Left ventricle myocardium inferior (tissue), 1 donor: ENCODE results near the gene FMC1. TPM values are rescaled to one million over a fixed set of nuclear protein-coding genes. Genes with fewer than 3 reads are reported as not detected.

Source experiments
- DNase-seq: peaks from one replicate; pipeline ENCODE4 v3.0.0-alpha.2; 2020
- H3K27ac ChIP-seq: fragments of 200-600 bp; replicated peaks from 2 replicates; pipeline ENCODE4 v1.8.0; 2021
- H3K27me3 ChIP-seq: fragments of 200-600 bp; 2 replicates; pipeline ENCODE4 v1.8.0; 2021; ENCODE audit warnings: low read depth
- H3K36me3 ChIP-seq: fragments of 200-600 bp; 2 replicates; pipeline ENCODE4 v1.8.0; 2021
- H3K4me1 ChIP-seq: fragments of 200-600 bp; 2 replicates; pipeline ENCODE4 v1.8.0; 2021
- H3K4me3 ChIP-seq: fragments of 200-600 bp; 2 replicates; pipeline ENCODE4 v1.8.0; 2021; ENCODE audit warnings: mild to moderate bottlenecking, moderate library complexity
- H3K9me3 ChIP-seq: fragments of 200-600 bp; replicated peaks from 2 replicates; pipeline ENCODE4 v1.8.0; 2021
- CTCF ChIP-seq: fragments of 200-600 bp; IDR thresholded peaks from 2 replicates; pipeline ENCODE4 v1.8.0; 2021; ENCODE audit warnings: antibody characterized with exemption, mild to moderate bottlenecking, borderline replicate concordance
- intact Hi-C: fragments of 100-400 bp; cut with micrococcal nuclease; formaldehyde crosslinking; loops from one replicate; pipeline ENCODE4 v1.11.0; 2022
- total RNA-seq: library from RNA; stranded (reverse); fragmentation: NEBNext Ultra II Directional; extraction: Animal tissue kit (Norgen Biotek cat#: 25700); gene quantifications from one replicate; pipeline ENCODE4 v1.2.1, GENCODE V29; 2021
- donor health status: DM: no; HTN: yes; CAD: no; lungs with severe emphysema.

Gene FMC1
- total RNA-seq, 1 donor from 2014 or later, result 49.0 TPM

- Histone ChIP-seq H3K9me3 (no peaks in the 10 kb centered on the region), H3K4me3 (no peak overlapping the region), H3K27ac (no peak overlapping the region), H3K27me3 (no peaks in the 10 kb centered on the region), H3K4me1 (no peaks in the 10 kb centered on the region), H3K36me3 (peaks cover 85% of the 10 kb centered on the region)
- TF ChIP-seq CTCF, result no peak
- DNase-seq, result no peak
- intact Hi-C loops, result no loop called here
Measured at GRCh38 chr7:139297795-139298194, 43.3 kb upstream of the FMC1 start.

- DNase-seq, result no peak
- H3K27ac ChIP-seq, result no peak overlapping the region
- no peak overlapping the region for H3K4me3 ChIP-seq
- H3K9me3 ChIP-seq, result no peaks in the 10 kb centered on the region
- H3K36me3 ChIP-seq, result peaks cover 76% of the 10 kb centered on the region
- H3K27me3 ChIP-seq, result no peaks in the 10 kb centered on the region
- TF ChIP-seq CTCF, result no peak
- intact Hi-C loops, result no loop called here
- H3K4me1 ChIP-seq, result no peaks in the 10 kb centered on the region
Measured at GRCh38 chr7:139299296-139299695, 41.8 kb upstream of the FMC1 start.

- H3K36me3 ChIP-seq, result peaks cover 68% of the 10 kb centered on the region
Measured at GRCh38 chr7:139300390-139300789, 40.7 kb upstream of the FMC1 start.

GRCh38 chr7:139304517-139304916, 36.6 kb upstream of the FMC1 start:
- no peak for TF ChIP-seq CTCF
- Histone ChIP-seq H3K27ac (no peak overlapping the region), H3K4me1 (no peaks in the 10 kb centered on the region), H3K36me3 (peaks cover 46% of the 10 kb centered on the region), H3K27me3 (no peaks in the 10 kb centered on the region), H3K4me3 (no peak overlapping the region), H3K9me3 (no peaks in the 10 kb centered on the region)
- no peak for DNase-seq
- intact Hi-C loops, result no loop called here

More at GRCh38 chr7:139300390-139300789, 40.7 kb upstream of the FMC1 start:
- no peaks in the 10 kb centered on the region for H3K9me3 ChIP-seq
- TF ChIP-seq CTCF, result no peak
- H3K27ac ChIP-seq, result no peak overlapping the region
- no peaks in the 10 kb centered on the region for H3K4me1 ChIP-seq
- intact Hi-C loops, result no loop called here
- H3K27me3 ChIP-seq, result no peaks in the 10 kb centered on the region
- no peak for DNase-seq
- no peak overlapping the region for H3K4me3 ChIP-seq

GRCh38 chr7:139317939-139318505, 23.1 kb upstream of the FMC1 start:
- Histone ChIP-seq H3K27ac (no peak overlapping the region), H3K4me3 (no peak overlapping the region), H3K4me1 (no peaks in the 10 kb centered on the region), H3K9me3 (no peaks in the 10 kb centered on the region), H3K36me3 (no peaks in the 10 kb centered on the region), H3K27me3 (no peaks in the 10 kb centered on the region)
- TF ChIP-seq CTCF, result no peak
- no peak for DNase-seq
- intact Hi-C loops, result no loop called here
